ENCODE results near the gene JAZF1. TPM values are rescaled to one million over a fixed set of nuclear protein-coding genes. Genes with fewer than 3 reads are reported as not detected.

The JAZF1 gene
- total RNA-seq, 2 experiments from 2014 or later: 5.2 to 7.6 TPM

- no peak overlapping the region for H3K4me3 Mint-ChIP-seq
- peaks cover 3% of the 10 kb centered on the region for H3K4me1 Mint-ChIP-seq
- no peaks in the 10 kb centered on the region for H3K27me3 Mint-ChIP-seq
- peaks cover 2% of the 10 kb centered on the region for H3K9me3 Mint-ChIP-seq
- no peaks in the 10 kb centered on the region for H3K36me3 Mint-ChIP-seq (ENCODE audit: low read depth)
- no peak for DNase-seq
- CTCF ChIA-PET: no interaction called here
- POLR2A ChIA-PET: no interaction called here
- H3K27ac Mint-ChIP-seq: no peak overlapping the region
Observed at GRCh38 chr7:28115261-28115660, 65.3 kb downstream of the JAZF1 start.

GRCh38 chr7:28114056-28114455, 66.5 kb downstream of the JAZF1 start:
- no peak for DNase-seq
- Mint-ChIP-seq H3K9me3 (no peaks in the 10 kb centered on the region), H3K27ac (no peak overlapping the region), H3K4me1 (no peaks in the 10 kb centered on the region), H3K27me3 (no peaks in the 10 kb centered on the region), H3K4me3 (no peak overlapping the region), H3K36me3 (ENCODE audit: low read depth) (peaks cover 3% of the 10 kb centered on the region)
- ChIA-PET POLR2A (no interaction called here), CTCF (no interaction called here)

GRCh38 chr7:28112883-28113540, 67.6 kb downstream of the JAZF1 start:
- no peaks in the 10 kb centered on the region for H3K27me3 Mint-ChIP-seq
- DNase-seq: no peak
- H3K4me1 Mint-ChIP-seq: no peaks in the 10 kb centered on the region
- H3K4me3 Mint-ChIP-seq: no peak overlapping the region
- no peaks in the 10 kb centered on the region for H3K9me3 Mint-ChIP-seq
- peaks cover 3% of the 10 kb centered on the region for H3K36me3 Mint-ChIP-seq (ENCODE audit: low read depth)
- POLR2A ChIA-PET: no interaction called here
- H3K27ac Mint-ChIP-seq: no peak overlapping the region
- CTCF ChIA-PET: no interaction called here

- no peak overlapping the region for H3K27ac Mint-ChIP-seq
- H3K9me3 Mint-ChIP-seq: no peaks in the 10 kb centered on the region
- peaks cover 3% of the 10 kb centered on the region for H3K36me3 Mint-ChIP-seq (ENCODE audit: low read depth)
- no peaks in the 10 kb centered on the region for H3K27me3 Mint-ChIP-seq
- H3K4me3 Mint-ChIP-seq: no peak overlapping the region
- no peak for DNase-seq
- H3K4me1 Mint-ChIP-seq: no peaks in the 10 kb centered on the region
- CTCF ChIA-PET: no interaction called here
- POLR2A ChIA-PET: no interaction called here
Observed at GRCh38 chr7:28112467-28112866, 68.1 kb downstream of the JAZF1 start.

- no peak for DNase-seq
- Mint-ChIP-seq H3K4me1 (no peaks in the 10 kb centered on the region), H3K9me3 (no peaks in the 10 kb centered on the region), H3K4me3 (no peak overlapping the region), H3K36me3 (ENCODE audit: low read depth) (peaks cover 3% of the 10 kb centered on the region), H3K27ac (no peak overlapping the region), H3K27me3 (no peaks in the 10 kb centered on the region)
- ChIA-PET CTCF (no interaction called here), POLR2A (no interaction called here)
Observed at GRCh38 chr7:28112012-28112411, 68.6 kb downstream of the JAZF1 start.

- no peak for DNase-seq
- H3K4me1 Mint-ChIP-seq: no peaks in the 10 kb centered on the region
- H3K36me3 Mint-ChIP-seq (ENCODE audit: low read depth): peaks cover 3% of the 10 kb centered on the region
- H3K27me3 Mint-ChIP-seq: no peaks in the 10 kb centered on the region
- no peaks in the 10 kb centered on the region for H3K9me3 Mint-ChIP-seq
- H3K4me3 Mint-ChIP-seq: no peak overlapping the region
- ChIA-PET CTCF (no interaction called here), POLR2A (no interaction called here)
- H3K27ac Mint-ChIP-seq: no peak overlapping the region
Observed at GRCh38 chr7:28110427-28111012, 70.1 kb downstream of the JAZF1 start.

GRCh38 chr7:28108747-28109146, 71.8 kb downstream of the JAZF1 start:
- ChIA-PET POLR2A (no interaction called here), CTCF (interaction anchor here (1.4 to 2.0 kb wide), 2 partner anchors 8 to 11 kb away, joined by 4 read pairs; no protein-coding TSS in a partner anchor)
- H3K27me3 Mint-ChIP-seq: no peaks in the 10 kb centered on the region
- H3K36me3 Mint-ChIP-seq (ENCODE audit: low read depth): peaks cover 3% of the 10 kb centered on the region
- H3K27ac Mint-ChIP-seq: no peak overlapping the region
- no peak for DNase-seq
- no peaks in the 10 kb centered on the region for H3K9me3 Mint-ChIP-seq
- no peak overlapping the region for H3K4me3 Mint-ChIP-seq
- H3K4me1 Mint-ChIP-seq: no peaks in the 10 kb centered on the region

GRCh38 chr7:28107960-28108359, 72.6 kb downstream of the JAZF1 start:
- DNase-seq: no peak
- Mint-ChIP-seq H3K4me3 (no peak overlapping the region), H3K4me1 (peaks cover 4% of the 10 kb centered on the region), H3K9me3 (no peaks in the 10 kb centered on the region), H3K27me3 (no peaks in the 10 kb centered on the region), H3K36me3 (ENCODE audit: low read depth) (peaks cover 3% of the 10 kb centered on the region), H3K27ac (no peak overlapping the region)
- ChIA-PET POLR2A (no interaction called here), CTCF (interaction anchor here (2.0 kb wide), 1 partner anchor 10 kb away, joined by 4 read pairs; no protein-coding TSS in a partner anchor)

- H3K36me3 Mint-ChIP-seq (ENCODE audit: low read depth): peaks cover 3% of the 10 kb centered on the region
- CTCF ChIA-PET: interaction anchor here (0.9 kb wide), 1 partner anchor 45 kb away, joined by 3 read pairs; no protein-coding TSS in a partner anchor
Observed at GRCh38 chr7:28106321-28106829, 74.2 kb downstream of the JAZF1 start.

GRCh38 chr7:28105234-28105633, 75.4 kb downstream of the JAZF1 start:
- POLR2A ChIA-PET: no interaction called here
- Mint-ChIP-seq H3K9me3 (no peaks in the 10 kb centered on the region), H3K4me1 (peaks cover 4% of the 10 kb centered on the region), H3K36me3 (ENCODE audit: low read depth) (peaks cover 3% of the 10 kb centered on the region), H3K4me3 (no peak overlapping the region), H3K27me3 (no peaks in the 10 kb centered on the region), H3K27ac (no peak overlapping the region)
- CTCF ChIA-PET: interaction anchor here (0.9 kb wide), 1 partner anchor 43 kb away, joined by 3 read pairs; no protein-coding TSS in a partner anchor
- no peak for DNase-seq

More at GRCh38 chr7:28106321-28106829, 74.2 kb downstream of the JAZF1 start:
- no peaks in the 10 kb centered on the region for H3K9me3 Mint-ChIP-seq
- H3K27ac Mint-ChIP-seq: no peak overlapping the region
- no peak overlapping the region for H3K4me3 Mint-ChIP-seq
- H3K4me1 Mint-ChIP-seq: peaks cover 4% of the 10 kb centered on the region
- no peaks in the 10 kb centered on the region for H3K27me3 Mint-ChIP-seq
- no peak for DNase-seq
- POLR2A ChIA-PET: no interaction called here

- Mint-ChIP-seq H3K9me3 (no peaks in the 10 kb centered on the region), H3K36me3 (ENCODE audit: low read depth) (peaks cover 2% of the 10 kb centered on the region), H3K4me1 (peaks cover 4% of the 10 kb centered on the region), H3K27ac (no peak overlapping the region), H3K27me3 (no peaks in the 10 kb centered on the region), H3K4me3 (no peak overlapping the region)
- POLR2A ChIA-PET: no interaction called here
- no peak for DNase-seq
- CTCF ChIA-PET: no interaction called here
Observed at GRCh38 chr7:28104811-28105210, 75.8 kb downstream of the JAZF1 start.

GRCh38 chr7:28104041-28104541, 76.5 kb downstream of the JAZF1 start:
- Mint-ChIP-seq H3K4me1 (peaks cover 4% of the 10 kb centered on the region), H3K27ac (no peak overlapping the region)

GRCh38 chr7:28102797-28103196, 77.8 kb downstream of the JAZF1 start:
- Mint-ChIP-seq H3K4me1 (peaks cover 4% of the 10 kb centered on the region), H3K9me3 (no peaks in the 10 kb centered on the region), H3K27ac (no peak overlapping the region), H3K36me3 (ENCODE audit: low read depth) (no peaks in the 10 kb centered on the region), H3K27me3 (no peaks in the 10 kb centered on the region), H3K4me3 (no peak overlapping the region)
- ChIA-PET CTCF (no interaction called here), POLR2A (no interaction called here)
- DNase-seq: no peak

More at GRCh38 chr7:28104041-28104541, 76.5 kb downstream of the JAZF1 start:
- Mint-ChIP-seq H3K4me3 (no peak overlapping the region), H3K36me3 (ENCODE audit: low read depth) (no peaks in the 10 kb centered on the region), H3K9me3 (no peaks in the 10 kb centered on the region), H3K27me3 (no peaks in the 10 kb centered on the region)
- no peak for DNase-seq
- ChIA-PET POLR2A (no interaction called here), CTCF (no interaction called here)

Measured in activated CD4-positive, alpha-beta T cell treated with anti-CD3 and anti-CD28 coated beads, Interleukin-2, amount 10 ng/mL, durations not matched to agents 7 days and 5 days (primary cell).